Activated CD8-positive, alpha-beta memory T cell treated with anti-CD3 and anti-CD28 coated beads, Interleukin-2, amount 50 U/mL, for 1 hour (primary cell): ENCODE results near the gene PHGDH.
"Not testable (repeated sequence)": the region's sequence is repeated elsewhere in the genome, so short reads cannot be mapped to it uniquely, and the experiment has no call there.

Experiments used
- DNase-seq: peaks from one replicate; pipeline ENCODE4 v3.0.0-alpha.2; 2020; ENCODE audit errors: extremely low read depth

PHGDH gene

DNA sequence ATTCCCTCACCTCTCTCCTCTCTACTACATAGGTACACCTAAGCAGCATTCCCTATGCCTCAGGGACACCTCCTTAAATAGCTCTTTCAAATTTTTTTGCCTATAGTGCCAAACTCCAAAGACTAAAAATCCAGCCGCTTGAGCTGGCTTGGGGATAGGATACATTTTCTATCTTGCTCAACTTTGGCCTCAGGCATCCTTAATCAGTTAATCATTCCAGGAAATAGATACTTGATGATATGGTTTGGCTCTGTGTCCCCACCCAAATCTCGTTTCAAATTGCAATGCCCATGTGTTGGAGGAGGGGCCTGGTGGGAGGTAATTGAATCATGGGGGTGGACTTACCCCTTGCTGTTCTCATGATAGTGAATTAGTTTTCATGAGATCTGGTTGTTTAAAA is 11.4 kb upstream of the PHGDH start:
- DNase-seq: no peak

DNA sequence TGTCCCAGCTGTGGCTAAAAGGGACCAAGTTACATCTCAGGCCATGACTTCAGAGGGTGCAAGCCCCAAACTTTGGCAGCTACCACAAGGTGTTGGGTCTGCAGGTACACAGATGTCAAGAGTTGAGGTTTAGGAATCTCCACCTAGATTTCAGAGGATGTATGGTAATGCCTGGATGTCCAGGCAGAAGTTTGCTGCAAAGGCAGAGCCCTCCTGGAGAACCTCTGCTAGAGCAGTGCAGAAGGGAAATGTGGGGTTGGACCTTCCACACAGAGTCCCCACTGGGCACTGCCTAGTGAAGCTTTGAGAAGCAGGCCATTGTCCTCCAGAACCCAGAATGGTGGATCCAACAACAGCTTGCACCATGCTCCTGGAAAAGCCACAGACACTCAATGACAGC is 10.1 kb upstream of the PHGDH start:
- no peak for DNase-seq

DNA sequence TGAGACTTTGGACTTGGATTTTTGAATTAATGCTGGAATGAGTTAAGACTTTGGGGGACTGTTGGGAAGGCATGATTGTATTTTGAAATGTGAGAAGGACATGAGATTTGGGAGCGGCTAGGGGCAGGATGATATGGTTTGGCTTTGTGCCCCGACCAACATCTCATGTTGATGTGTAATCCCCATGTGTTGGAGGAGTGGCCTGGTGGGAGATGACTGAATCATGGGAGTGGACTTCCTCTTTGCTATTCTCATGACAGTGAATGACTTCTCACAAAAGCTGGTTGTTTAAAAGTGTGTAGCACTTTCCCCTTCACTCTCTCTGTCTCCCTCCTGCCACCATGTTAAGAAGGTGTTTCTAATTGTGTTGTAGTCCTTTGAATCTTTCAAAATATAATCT is 9.3 kb upstream of the PHGDH start:
- no peak for DNase-seq

DNA sequence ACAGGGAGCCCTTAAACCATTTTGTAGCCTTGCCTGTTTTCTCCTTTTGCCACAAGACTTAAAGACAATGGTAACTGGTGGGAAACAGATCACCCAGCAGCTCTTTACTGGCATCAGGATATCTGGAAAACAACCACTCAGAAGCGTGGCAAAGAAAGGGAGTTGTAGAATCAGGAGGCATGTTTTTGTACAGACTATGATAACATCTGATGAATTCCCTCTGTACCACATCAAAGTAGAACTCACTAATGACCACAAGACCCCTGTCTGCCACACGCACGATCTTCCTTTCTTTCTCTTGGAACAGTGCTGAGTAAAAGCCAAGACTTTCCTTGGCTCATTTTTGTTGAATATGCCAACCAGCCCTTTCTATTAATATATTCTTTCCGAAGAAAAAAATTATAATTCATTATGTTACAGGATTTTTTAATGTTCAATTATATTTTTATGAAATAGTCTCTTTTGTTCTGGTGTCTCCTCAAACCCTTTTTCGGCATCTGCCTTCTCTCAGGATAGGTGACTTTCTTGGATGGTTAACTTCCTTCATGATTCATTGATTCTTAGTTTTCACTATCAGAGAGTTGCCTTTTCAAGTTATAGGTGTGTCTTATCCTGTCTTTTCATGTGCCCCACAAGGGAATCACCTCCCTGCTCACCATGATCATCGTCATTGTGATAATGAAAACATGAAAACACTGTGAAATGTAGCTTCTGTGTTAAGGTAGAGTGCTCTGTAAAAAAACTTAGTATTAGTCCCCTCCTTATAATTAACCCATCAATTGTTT is 7.9 kb upstream of the PHGDH start:
- no peak for DNase-seq

DNA sequence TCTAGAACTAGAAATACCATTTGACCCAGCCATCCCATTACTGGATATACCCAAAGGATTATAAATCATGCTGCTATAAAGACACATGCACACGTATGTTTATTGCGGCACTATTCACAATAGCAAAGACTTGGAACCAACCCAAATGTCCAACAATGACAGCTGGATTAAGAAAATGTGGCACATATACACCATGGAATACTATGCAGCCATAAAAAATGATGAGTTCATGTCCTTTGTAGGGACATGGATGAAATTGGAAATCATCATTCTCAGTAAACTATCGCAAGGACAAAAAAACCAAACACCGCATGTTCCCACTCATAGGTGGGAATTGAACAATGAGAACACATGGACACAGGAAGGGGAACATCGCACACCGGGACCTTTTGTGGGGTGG is 5.1 kb upstream of the PHGDH start:
- not testable (repeated sequence) for DNase-seq

DNA sequence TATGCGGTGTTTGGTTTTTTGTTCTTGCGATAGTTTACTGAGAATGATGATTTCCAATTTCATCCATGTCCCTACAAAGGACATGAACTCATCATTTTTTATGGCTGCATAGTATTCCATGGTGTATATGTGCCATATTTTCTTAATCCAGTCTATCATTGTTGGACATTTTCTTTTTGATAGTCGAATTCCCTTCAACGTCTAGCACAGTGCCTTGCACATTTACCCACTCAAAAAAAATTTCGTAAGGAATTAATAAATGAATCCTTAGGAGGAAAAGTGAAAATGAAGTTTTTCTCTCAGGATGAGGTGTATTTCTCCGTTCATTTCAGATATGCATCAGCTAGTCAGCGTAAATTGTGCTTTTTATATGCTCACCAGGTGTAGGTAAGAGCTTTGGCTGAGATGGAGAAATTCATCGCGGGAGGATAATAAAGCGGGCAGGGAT is 354 bp upstream of the PHGDH start:
- not testable (repeated sequence) for DNase-seq

DNA sequence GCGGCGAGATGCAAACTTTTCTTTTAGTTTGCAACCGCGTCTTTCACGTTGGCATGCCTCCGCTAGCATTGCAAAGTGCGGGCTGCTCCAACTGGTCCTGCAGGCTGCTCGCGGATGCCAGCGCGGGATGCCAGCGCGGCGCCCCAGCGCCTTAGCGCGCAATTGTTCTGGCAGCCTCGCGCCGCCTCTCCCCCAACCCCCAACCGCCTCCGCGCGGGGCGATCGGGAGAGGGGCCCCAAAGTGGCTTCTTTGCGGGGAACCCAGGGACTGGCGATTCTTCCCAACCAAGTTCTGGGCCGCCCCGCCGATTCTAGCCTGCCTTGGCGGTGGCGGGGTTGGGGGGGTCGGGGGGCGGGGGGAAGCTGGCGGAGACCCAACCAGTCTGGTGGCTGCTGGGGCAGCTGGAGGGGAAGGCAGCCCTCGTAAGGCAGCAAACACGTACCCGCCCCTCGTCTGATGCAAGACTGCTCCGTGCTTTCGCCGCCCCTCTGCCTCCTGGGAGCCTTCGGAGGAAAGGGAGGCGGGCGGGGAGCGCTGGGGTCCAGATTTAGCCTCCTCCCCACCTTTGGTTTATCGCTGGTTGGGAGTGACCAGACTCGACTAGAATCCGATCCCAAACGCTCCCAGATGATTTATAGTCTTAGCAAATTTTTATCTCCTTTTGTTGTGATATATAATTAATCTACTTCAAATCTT is 756 bp downstream of the PHGDH start:
- no peak for DNase-seq

DNA sequence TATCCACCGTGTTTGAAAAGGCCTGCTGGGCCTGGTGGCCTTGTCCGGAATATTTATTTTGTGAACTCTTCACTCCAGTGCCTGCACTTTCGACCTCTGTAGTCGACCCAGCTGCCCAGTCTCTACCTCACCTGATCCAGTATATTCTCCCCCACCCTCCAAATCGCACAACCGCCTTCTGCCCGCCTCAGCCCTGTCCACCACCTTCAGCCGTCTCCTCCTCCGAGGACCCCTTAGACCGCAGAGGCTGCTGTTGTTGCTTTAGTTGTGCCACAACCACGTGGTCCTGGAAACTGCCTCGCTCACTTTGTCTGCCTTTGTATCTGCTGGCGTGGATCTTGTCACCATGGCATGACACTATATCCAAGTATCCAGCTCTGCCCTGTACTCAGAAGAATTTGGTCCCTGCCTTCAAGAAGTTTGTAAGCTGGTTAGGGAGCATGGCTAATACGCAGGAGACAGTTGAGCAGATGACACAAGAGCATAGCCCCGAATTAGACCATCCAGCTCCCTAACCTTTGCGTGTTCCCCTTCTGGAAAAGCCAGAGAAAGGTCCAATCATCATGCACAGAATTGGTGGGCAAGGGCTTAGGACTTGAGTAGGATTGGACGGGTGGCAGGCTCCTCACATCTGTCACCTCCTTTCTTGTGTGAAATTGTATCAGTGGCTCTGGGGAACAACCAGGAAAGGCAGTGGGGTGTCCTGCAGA is 1.5 kb downstream of the PHGDH start:
- no peak for DNase-seq

DNA sequence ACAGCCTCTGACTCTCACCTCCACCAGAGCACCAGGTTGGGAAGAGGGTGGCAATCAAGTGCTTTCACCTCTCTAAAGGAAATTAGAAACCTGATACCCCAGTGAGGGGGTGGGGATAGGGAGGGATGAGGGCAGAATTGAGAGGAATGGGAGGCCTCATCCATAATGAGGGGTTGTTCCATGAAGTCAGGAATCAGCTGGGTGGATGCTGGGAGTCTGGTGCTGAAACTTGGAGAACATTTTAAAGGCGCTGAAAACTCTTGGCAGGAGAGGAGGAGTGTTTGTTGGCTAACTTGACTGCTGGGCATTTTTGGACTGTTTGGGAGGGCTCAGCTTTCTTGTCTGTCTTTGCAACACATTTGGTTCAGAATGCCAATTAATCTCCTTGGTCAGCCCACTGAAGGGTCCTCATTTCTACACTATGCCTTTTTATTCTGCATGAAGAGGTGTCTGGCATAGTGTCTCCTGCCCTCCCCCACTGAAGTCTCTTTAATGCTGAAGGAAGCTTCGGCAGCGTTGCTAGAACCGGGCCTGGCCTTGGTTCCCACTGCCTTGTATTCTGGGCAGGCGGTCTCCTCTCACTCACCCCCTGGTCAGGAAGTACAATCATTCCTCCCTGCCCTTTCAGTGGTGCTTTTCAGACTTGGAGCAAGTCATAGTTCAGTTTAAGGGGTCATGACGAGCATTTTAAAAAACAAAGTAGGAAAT is 2.2 kb downstream of the PHGDH start:
- no peak for DNase-seq

DNA sequence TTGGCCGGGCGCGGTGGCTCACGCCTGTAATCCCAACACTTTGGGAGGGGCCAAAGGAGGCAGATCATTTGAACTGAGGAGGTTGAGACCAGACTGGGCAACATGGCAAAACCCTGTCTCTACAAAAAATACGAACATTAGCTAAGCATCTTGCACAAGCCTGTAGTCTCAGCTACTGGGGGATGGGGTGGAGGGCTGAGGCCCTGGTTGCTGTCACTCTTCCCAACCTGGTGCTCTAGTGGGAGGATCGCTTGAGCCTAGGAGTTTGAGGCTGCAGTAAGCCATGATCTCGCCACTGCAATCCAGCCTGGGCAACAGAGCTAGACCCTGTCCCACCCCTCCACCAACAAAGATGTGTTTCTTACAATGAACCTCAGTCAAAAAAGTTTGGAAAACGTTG is 2.8 kb downstream of the PHGDH start:
- no peak for DNase-seq

DNA sequence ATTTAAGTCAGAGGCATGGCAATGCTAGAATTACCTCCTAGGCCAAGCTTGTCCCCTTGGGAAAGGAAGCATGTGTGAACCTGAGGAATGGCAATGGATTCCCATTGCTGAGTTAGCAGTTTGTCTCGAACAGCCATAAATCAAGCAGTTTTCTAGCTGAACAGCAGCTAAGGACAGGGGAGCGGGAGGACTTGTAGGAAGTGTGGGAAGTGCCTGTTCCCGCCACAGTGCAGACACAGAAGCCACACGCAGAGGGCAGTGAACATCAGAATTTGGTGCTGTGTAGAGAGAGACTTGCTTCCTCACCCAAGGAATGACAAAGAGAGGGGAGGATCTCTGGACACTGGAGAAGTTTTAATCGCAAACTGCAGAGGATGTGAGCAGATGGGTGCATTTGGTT is 3.8 kb downstream of the PHGDH start:
- no peak for DNase-seq

DNA sequence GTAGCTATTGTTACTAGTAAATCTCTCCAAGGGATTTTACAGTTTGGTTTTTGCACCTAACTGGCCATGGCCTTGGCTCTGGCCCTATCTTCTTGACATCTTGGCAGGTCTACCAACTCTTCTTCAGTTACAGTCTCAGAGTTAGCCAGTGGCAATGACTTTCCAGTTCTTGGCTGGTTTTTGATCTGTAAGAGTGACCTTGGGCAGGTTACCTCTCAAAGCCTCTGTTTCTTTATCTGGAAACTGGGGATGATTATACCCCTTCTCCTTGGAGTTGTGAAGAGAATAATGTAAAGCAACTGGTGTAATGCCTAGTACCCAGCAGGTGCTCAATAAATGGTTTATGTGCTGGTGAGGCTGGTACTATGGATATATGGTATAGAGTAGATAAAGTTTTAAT is 6.7 kb downstream of the PHGDH start:
- DNase-seq: no peak

DNA sequence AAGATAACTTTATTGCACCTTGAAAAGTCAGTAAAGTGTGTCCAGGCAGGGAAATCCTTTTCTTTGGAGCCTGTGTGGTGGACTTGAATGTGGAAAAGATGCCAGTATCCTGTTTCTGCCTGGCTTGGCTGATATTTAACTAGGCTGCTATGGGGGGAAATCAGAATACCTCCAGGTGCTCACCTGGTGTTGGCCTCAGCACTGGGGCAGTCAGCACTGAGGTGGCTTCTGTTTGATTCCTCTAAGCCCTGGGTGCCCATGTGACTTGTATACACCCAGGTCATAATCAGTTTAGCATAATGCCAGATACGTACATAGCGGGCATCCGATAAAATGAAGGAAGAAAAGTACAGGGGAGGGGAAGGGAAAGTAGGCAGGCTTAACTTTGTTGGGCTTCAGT is 7.2 kb downstream of the PHGDH start:
- no peak for DNase-seq

DNA sequence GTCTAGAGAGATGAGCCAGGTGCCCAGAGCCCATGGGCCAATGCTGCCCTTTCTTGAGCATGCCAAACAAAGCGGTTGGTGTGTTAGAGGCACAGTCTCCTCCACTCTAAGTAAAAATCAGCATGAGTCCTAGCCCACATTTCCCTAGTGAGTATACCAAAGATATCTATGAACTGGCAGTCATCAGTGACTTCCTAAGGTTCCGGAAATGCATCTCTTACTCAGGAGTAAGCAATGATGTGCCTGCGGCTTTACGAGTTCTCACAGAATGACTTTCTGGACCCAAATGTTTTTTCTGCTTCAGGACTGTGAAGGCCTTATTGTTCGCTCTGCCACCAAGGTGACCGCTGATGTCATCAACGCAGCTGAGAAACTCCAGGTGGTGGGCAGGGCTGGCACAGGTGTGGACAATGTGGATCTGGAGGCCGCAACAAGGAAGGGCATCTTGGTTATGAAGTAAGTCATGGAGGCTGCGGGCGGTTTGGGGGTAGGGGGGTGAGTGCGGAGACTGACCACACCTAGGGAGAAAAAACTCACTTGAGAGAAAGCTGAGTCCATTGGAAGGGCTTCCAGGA is 9.2 kb downstream of the PHGDH start:
- no peak for DNase-seq

DNA sequence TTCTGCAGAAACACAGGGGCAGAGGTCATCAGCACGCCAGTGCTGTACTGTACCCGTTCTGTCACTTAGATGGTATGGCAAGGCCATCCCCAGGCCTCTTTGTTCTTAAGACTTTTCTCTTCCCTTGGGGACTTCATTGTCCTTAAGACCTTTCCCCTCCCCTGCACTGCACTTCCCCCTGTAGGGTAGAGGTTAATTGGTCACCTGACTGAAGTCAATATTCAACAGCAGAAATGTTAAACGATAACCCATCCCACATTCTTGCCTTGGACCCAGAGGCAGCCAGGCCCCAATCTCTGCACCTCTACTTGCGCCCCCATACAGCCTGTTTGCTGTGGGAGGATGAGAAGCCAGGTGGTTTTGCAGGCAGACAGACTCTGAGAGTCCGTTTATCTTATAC is 10.2 kb downstream of the PHGDH start:
- no peak for DNase-seq

DNA sequence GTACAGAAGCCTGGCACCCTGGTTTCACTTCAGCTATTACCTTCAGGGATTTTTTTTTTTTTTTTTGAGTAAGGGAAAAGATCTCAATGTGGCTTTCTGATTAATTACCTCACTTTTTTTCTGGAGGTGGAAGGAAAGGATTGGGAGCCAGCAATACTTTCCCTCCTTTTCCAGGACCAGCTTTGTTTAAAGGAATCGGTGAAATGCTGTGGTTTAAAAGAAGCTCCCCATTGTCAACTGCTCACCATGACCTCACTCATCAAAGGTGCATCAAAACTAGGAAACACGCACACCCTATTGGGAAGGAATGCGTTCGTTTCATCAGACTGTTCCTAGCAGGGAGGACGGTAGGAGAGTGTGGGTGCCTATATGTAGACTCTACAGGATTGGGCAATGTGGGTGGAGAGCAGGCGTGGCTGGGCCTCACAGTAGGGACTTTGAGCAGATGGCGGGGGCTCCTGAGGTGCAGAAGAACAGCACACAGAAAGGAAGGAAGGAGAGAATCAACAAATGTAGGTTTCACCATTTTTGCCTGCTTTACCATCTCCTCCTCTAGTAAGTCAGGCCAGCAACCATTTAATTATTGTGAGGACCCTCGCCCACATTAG is 13.0 kb downstream of the PHGDH start:
- no peak for DNase-seq

DNA sequence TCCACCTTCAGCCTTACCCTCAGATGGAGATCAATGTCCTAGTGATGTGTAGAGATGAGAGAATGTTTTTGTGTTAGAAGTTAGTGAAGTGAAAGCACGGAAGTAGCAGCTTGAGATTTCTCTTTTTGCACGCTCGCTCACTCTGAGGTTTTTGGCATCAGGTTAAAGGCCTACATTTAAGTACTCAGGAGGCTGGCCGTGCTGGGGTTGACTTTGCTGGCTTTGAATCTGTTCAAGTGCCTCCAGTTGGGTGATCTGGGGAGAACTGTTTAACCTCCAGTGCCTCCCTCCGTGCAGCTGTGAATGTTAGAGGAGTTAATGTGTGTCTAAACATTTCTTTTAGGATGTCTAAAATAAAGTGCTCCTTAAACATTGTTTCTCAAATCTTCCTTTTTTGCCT is 13.9 kb downstream of the PHGDH start:
- DNase-seq: no peak

DNA sequence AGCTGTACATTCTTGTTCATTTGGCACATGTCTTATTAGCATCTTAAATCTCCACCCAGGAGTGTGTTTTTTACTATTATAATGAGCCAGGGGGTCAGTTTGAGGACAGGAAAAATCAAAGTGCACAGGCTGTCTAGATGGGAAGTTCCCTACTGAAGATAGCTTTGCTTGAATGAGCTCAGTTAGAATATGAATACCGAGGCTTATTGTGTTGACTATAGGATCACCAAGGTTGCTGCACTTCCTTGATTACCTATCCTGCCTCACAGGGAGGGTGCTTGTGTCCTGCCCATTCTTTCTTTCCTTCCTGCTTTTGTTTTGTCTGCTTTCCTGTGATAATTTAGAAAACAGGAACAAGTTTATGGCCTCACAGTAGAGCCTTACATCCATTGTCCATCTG is 16.3 kb downstream of the PHGDH start:
- no peak for DNase-seq

DNA sequence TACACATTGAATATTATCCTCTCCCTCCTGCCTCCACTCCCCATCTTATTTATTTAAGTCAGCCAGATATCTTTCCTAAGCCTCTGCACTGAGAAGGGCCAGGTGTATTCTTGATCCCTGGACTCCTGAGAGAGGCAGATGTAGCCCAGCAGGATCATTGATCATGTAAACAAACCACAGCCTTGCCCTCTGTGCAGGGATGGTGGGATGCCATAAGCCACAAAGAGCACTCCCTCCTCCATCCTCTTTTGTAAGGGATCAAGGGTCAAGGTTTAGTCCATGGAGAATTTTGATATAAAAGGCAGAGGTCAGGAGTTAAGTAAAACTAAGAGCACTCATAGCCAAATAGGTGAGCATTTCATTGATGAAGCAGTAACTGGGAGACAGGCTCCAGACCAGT is 17.3 kb downstream of the PHGDH start:
- DNase-seq: no peak

DNA sequence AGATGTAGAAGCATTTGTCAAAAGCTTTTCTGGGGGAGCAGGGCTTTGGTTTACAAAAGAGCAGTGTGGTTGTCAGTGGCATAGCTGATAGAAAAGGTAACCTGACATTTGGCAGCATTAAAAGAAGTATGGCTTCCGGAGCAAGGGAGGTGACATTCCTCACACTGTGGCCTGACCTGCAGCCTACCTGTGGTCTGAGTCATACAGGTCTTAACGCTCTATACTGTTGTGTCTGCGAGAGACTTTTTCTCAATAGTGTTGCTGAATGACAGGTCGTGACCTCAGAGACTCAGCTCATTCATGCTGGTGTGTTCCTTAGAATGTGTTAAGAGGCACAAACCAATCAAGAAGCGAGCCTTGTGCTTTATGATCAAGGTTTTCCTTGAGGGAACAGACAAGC is 19.3 kb downstream of the PHGDH start:
- no peak for DNase-seq

DNA sequence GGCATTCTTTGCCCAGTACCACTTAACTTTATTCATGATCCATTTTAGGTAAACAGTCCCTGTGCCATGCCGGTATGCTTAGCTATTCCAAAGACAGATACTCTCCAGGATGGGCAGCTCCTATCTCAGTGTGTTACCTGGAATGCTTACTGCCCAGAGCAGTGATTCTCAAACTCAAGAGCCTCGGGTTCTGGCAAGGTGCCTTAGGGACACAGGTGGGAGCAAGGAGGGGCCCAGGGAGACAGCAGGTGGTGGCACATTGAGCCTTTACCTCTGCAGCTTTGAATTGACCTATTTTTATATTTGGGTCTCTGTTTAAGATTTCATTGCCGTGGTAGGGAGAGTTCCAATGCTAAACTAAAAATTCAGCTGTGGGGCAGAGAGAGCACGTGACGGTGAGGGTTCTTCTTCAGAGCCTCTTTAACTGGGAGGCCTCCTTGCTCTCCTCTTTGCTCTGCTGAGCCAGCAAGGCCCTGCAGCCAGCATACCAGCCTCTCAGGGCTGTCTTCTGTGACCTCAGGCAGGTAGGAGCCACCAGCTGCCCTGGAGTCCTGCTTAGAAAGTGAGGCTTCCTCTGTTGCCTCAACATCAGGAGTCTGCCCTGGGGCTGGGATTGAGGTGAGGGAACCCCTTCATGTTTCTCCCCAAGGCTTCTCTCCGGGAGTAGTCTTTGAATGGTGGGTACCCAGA is 20.2 kb downstream of the PHGDH start:
- no peak for DNase-seq
